ENCODE data around the gene CHN2.
"Not testable (repeated sequence)": the region's sequence is repeated elsewhere in the genome, so short reads cannot be mapped to it uniquely, and the experiment has no call there.

Gene CHN2

DNA sequence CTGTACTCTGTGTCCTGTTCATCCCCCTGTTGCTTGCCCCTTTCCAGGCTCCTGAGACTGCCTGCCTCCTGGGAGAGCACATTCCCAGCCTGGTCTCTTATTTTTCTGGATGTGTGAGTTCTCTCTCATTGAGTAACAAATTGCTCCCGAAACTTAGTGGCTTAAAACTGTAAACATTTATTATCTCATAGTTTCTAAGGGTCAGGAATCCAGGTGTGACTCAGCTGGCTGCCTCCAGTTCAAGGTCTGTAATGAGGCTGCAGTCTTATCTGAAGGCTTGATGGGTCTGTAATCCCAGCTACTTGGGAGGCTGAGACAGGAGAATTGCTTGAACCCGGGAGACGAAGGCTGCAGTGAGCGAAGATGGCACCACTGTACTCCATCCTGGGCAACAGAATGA lies 315.5 kb downstream of the CHN2 start:
- no peak for DNase-seq

DNA sequence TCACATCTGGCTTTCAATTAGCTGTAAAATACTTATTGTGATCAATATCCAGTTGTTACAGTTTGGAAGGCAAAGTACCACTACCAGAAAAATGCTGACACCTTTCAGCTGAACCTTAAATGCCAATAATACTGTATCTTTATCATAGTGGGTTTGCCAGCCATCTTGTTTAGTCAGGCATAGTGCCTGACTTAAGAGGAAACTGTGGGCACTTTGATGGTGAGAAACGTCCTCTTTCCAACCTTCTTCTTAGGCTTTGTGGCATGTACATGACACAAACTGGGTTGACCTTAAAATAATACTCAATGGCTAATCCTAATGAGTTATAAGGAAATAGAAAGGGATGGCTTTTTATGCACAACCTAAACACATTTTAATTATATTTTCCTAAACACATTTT lies 316.8 kb downstream of the CHN2 start:
- DNase-seq: no peak

DNA sequence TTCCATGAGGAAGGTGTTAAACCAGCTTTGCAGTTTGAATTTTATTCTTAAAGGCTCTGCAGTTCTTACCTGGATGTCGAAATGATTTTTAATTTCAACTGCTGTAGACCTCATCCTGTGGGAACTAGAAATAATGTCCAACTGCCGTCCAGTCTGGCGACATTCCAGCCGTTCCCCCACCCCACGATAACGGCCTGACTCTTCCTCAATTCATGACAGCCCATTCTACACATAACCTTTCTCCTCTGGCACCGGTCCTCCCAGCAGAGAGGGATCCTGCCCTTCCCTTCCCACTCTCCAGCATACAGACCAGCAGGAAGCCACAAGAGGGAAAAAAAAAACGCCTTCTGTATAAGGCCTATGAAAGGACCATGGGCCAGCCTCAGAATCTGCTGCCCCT lies 317.3 kb downstream of the CHN2 start:
- DNase-seq: no peak

DNA sequence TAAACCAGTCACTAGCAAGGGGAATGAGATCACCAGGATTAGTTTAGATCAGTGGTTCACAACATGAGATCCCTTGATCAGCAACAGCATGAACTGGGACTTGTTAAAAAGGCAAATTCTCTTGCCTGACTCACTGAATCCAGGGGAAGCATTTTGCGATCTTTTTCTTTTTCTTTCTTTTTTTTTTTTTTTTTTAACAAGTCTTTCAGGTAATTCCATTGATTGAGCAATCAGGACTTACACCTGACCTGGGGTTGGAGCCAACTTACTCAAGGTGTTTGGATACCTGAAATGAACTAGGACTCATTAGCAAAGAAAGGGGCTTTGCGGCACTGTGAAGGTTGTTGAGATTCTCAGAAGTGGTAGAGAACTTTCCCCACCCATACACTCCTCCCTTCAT lies 321.9 kb downstream of the CHN2 start:
- DNase-seq: no peak

DNA sequence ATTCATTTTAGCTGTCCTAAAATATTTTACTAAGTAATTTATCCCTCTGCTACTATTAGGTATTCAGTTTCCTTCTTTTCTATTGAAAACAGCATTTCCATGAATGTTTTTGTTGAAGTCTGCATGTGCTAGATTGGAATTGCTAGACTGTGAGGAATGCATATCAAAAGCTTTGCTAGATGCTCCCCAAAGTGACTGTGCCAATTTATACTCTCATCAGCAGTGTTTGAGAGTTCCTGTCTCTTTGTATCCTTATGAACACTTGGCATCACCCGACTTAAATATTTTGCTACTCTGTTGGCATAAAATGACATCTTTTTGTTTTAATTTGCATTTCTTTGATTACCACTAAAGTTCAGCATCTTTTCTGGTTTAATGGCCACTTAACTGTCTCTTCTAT lies 324.0 kb downstream of the CHN2 start:
- DNase-seq: no peak

DNA sequence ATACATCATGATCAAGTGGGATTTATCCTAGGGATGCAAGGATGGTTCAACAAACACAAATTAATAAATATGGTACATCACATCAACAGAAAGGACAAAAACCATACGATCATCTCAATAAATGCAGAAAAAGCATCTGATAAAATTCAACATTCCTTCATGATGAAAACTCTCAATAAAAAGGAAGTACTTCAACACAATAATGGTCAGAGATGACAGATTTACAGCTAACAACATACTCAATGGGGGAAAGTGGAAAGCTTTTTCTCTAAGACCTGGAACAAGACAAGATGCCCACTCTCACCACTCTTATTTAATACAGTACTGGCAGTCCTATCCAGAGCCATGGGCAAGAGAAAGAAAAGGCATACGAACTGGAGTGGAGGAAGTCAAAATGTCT lies 329.2 kb downstream of the CHN2 start:
- no peak for DNase-seq

DNA sequence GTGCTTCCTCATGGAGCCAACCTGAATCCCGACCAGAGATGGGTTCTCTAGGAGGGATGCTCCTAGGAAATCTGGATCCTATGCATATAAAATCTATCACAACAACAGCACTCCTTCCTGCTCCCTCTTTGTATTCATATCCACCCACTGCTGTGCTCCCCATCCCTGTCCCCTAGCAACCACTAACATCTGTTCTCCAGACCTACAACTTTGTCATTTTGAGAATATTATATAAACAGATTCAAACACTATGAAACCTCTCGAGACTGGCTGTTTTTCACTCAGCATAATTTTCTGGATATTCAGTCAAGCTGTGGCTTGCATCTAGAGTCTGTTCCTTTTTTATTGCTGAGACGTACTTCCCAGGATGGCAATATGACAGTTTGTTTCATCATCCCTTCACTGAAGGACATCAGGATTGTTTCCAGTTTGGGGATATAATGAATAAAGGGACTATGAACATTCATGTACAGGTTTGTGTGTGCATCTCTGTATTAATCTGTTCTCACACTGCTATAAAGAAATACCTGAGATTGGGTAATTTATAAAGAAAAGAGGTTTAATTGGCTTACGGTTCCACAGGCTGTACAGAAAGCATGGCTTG lies 333.0 kb downstream of the CHN2 start:
- DNase-seq: no peak

DNA sequence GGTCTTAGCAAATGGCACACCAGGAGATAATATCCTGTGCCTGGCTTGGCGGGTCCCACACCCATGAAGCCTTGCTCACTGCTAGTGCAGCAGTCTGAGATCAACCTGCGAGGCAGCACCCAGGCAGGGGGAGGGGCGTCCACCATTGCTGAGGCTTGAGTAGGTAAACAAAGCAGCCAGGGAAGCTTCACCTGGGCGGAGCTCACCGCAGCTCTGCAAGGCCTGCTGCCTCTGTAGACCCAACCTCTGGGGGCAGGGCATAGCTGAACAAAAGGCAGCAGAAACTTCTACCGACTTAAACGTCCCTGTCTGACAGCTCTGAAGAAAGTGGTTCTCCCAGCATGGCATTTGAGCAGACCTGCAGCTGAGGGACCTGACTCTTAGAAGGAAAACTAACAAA lies 334.0 kb downstream of the CHN2 start:
- not testable (repeated sequence) for DNase-seq
